IPS-20b (cell line): ENCODE data around the gene ARHGEF40.

Experiments
- H3K27ac ChIP-seq: one replicate; pipeline ENCODE4 v1.5.1; 2013; ENCODE audit warnings: low read length
- H3K27me3 ChIP-seq: 2 replicates; pipeline ENCODE4 v1.6.1; 2013; ENCODE audit warnings: mild to moderate bottlenecking, low read length, inconsistent platforms; ENCODE audit not compliant: insufficient read depth
- H3K36me3 ChIP-seq: 2 replicates; pipeline ENCODE4 v1.6.1; 2013; ENCODE audit warnings: low read depth, mild to moderate bottlenecking, inconsistent platforms, low read length, moderate library complexity; ENCODE audit not compliant: insufficient read depth
- H3K4me1 ChIP-seq: 2 replicates; pipeline ENCODE4 v1.6.1; 2013; ENCODE audit warnings: mild to moderate bottlenecking, control low read depth, inconsistent platforms, low read length, moderate library complexity; ENCODE audit not compliant: insufficient read depth
- H3K4me3 ChIP-seq: 2 replicates; pipeline ENCODE4 v1.5.1; 2013; ENCODE audit warnings: mild to moderate bottlenecking, low read length, inconsistent platforms
- H3K9ac ChIP-seq: 2 replicates; pipeline ENCODE4 v1.6.1; 2013; ENCODE audit warnings: low read depth, mild to moderate bottlenecking, inconsistent platforms, low read length, moderate library complexity
- H3K9me3 ChIP-seq: 2 replicates; pipeline ENCODE4 v1.6.1; 2013; ENCODE audit warnings: mild to moderate bottlenecking, low read depth, low read length, inconsistent platforms; ENCODE audit not compliant: insufficient read depth

Gene ARHGEF40

DNA sequence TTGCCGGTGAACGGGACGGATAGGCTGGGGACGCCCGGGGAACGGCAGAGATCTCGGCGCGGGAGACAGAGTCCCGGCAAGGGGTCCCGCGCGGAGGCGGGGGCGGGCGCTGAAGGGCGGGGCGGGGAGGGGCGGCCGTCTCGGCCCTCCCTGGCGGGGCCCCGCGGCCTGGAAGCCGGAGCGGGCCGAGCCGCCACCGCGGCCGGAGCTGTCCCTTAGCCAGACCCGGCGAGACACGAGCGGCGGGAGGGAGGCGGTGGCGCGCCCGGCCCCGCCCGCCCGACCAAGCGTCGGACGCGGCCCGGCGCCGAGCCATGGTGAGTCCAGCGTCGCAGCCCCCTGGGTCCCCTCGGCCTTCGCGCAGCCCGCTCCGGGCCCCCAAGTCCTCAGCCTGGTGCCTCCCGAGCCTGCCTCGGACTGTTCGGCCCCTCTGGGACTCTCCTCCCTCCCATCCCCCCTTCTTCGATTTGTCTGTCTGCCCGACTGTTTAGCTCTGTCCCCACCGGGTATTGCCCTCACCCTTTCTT lies at the start of gene ARHGEF40:
Gene ARHGEF40 (plus strand): TSS at position 222 of the 527 bp plus-strand sequence. CDS start 93 bp downstream, at position 315.
- Histone ChIP-seq H3K4me3 (peak within 1 kb of the TSS; percentile 94), H3K27ac (peak within 1 kb of the TSS; percentile 80), H3K9ac (peak within 1 kb of the TSS; percentile 94), H3K27me3 (peaks cover 21% of the 10 kb centered on the region), H3K4me1 (peaks cover 8% of the 10 kb centered on the region), H3K9me3 (no peaks in the 10 kb centered on the region), H3K36me3 (peaks cover 29% of the 10 kb centered on the region)

DNA sequence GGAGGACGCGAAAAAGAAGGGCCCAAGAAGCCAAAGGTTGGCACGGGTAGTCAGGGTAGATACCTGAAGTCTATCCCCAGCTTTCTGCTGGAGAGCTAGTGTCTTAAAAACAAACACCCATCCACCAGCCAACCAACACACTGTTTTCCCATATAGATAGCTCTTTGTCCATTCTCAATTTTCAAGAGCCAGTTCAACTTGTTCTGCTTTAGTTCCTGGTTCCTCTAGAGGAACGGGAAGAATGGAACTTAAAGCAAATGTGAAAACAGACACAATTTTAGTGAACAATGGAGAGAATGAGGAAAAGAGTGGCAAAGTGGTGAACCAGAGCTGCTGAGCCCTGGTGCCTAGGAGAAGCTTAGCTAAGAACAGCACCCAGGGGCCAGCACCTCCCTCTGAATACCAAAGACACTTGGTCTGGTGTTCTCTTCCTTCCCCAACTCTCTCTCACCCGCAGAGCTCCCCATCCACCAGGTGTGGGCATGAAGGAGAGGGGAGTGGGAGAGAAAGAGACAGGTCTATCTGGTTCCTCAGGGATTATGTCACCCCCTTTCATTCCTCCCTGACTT lies 49.0 kb upstream of the ARHGEF40 start:
- no peak overlapping the region for H3K9ac ChIP-seq
- H3K36me3 ChIP-seq: peaks cover 5% of the 10 kb centered on the region; the same call in 1 of the 2 replicates
- peaks cover 32% of the 10 kb centered on the region for H3K27me3 ChIP-seq
- peaks cover 11% of the 10 kb centered on the region; the same call in 1 of the 2 replicates for H3K4me1 ChIP-seq
- H3K4me3 ChIP-seq: no peak overlapping the region
- H3K27ac ChIP-seq: no peak overlapping the region
- no peaks in the 10 kb centered on the region for H3K9me3 ChIP-seq

DNA sequence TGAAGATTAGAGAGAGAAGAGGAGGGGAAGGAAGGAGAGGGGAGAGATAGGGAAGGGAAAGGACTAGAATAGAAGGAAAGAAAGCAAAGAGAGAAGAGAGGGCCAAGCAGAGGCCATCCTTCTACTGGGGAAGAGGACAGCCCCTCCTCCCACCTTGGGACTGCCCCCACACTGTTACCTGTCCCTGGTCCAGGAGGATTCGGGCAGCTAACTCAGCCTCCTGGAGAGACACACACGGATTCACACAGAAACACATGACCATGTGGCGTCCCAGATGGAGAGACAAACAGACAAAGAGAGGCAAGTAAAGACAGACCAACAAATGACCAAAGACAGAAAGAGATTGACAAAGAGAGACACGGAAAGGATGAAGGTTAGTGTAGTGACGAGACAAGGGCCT lies 47.4 kb upstream of the ARHGEF40 start:
- peaks cover 42% of the 10 kb centered on the region for H3K27me3 ChIP-seq
- no peak overlapping the region for H3K4me3 ChIP-seq
- H3K36me3 ChIP-seq: peaks cover 5% of the 10 kb centered on the region; the same call in 1 of the 2 replicates
- H3K27ac ChIP-seq: no peak overlapping the region
- H3K9me3 ChIP-seq: no peaks in the 10 kb centered on the region
- peaks cover 18% of the 10 kb centered on the region; the same call in 1 of the 2 replicates for H3K4me1 ChIP-seq
- no peak overlapping the region for H3K9ac ChIP-seq

DNA sequence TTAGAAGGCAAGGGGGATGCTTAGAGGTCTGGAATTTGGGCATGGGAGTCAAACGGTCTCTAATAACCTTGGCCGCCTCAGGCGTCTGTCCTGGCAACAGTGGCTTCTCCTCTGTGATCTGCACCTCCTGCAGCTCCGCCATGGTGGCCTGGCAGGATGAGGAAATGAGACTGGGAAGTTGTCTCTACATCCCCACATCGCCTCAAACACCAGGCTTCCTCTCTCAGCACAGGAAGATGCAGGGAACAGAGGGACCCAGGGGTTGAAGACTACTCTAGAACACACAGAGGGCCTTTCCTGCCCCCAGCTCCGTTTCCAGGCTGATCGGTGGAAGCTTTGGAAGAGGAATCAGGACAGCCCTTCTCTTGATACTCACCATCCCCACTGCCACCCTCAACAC lies 46.9 kb upstream of the ARHGEF40 start:
- Histone ChIP-seq H3K36me3 (peaks cover 5% of the 10 kb centered on the region; the same call in 1 of the 2 replicates), H3K4me1 (peaks cover 18% of the 10 kb centered on the region; the same call in 1 of the 2 replicates), H3K4me3 (no peak overlapping the region), H3K9ac (no peak overlapping the region), H3K27me3 (peaks cover 42% of the 10 kb centered on the region), H3K9me3 (no peaks in the 10 kb centered on the region), H3K27ac (no peak overlapping the region)

DNA sequence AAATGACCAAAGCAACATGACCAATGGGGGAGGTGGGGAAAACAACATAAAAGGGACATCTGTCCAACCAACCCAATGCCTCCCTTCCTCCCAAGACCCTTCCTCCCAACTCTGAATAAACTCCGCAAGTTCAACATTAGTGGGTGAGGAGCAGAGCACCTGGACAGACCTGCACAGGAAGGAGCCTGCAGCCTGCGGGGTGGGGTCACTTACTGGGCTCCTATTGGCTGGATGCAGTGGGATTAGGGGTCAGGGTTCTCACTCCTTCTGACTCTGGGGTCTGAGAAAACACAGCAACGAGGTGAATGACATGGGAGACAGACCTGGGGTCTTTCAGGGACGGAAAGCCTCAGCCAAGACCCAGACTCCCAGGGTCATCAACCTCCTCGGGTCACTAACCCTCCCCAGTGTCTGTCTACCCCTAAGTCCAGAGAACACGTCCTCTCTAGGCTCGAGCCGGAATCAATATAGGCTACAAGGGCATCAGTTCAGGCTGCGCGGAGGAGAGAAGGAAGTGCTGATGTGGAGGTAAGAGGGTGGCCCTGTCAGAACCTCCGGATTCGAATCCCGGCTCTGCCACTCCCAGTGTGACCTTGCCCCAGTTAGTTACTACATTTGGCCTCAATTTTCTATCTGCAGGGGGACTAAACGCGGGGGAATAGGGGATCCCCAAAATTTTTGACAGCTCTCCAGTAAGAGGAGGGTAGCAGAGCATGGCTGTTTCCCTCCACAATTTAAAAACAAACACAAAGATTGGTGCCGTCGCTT lies 46.1 kb upstream of the ARHGEF40 start:
- H3K27ac ChIP-seq: no peak overlapping the region
- H3K36me3 ChIP-seq: peaks cover 5% of the 10 kb centered on the region; the same call in 1 of the 2 replicates
- H3K27me3 ChIP-seq: peaks cover 42% of the 10 kb centered on the region
- H3K9me3 ChIP-seq: no peaks in the 10 kb centered on the region
- peak overlapping the region; percentile 77; the same call in 1 of the 2 replicates for H3K9ac ChIP-seq
- peaks cover 18% of the 10 kb centered on the region; the same call in 1 of the 2 replicates for H3K4me1 ChIP-seq
- peak overlapping the region; percentile 88 for H3K4me3 ChIP-seq

DNA sequence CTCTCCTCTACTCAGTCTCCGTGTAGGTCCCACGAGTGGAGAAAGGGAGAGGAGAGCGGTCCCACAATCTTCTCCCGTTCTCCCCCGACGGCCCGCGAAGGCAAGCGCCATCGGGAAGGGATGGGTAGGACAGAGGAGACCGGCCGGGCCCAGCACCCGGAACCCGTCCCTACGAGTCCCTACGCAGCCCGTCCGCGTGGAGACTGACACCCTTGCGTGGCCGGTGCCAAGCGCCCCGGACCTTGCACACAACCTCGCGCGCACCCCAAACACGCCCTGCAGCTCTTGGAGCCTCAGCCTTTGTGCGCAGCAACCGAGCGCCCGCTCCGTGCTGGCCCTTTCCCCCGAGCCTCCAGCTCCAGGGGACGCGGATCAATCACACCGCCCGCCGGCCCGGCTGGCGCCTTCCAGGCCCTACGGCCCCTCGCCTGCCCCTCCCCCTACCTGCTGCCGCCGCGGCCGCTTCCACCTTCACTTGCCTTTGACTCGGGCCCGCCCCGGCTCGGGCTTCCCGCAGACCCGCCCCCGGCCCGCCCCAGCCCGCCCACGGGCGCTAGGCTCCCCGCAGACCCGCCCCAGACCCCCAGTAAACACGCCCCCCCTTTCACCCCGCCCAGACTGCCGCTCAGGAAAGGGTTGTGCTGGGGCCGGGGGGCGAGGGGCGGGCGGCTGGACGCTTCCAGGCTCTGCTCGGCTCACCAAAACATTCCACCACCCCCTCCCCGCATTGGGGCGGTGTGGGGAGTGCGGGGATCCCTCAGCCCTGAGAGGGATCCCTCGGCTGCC lies 45.3 kb upstream of the ARHGEF40 start, which contains the start of gene NDRG2:
Gene NDRG2 (minus strand): TSS at position 477 of the 786 bp plus-strand sequence. CDS start 1,746 bp downstream, outside the sequence.
- Histone ChIP-seq H3K4me3 (peak within 1 kb of the TSS; percentile 88), H3K27ac (no peak within 1 kb of the TSS)

DNA sequence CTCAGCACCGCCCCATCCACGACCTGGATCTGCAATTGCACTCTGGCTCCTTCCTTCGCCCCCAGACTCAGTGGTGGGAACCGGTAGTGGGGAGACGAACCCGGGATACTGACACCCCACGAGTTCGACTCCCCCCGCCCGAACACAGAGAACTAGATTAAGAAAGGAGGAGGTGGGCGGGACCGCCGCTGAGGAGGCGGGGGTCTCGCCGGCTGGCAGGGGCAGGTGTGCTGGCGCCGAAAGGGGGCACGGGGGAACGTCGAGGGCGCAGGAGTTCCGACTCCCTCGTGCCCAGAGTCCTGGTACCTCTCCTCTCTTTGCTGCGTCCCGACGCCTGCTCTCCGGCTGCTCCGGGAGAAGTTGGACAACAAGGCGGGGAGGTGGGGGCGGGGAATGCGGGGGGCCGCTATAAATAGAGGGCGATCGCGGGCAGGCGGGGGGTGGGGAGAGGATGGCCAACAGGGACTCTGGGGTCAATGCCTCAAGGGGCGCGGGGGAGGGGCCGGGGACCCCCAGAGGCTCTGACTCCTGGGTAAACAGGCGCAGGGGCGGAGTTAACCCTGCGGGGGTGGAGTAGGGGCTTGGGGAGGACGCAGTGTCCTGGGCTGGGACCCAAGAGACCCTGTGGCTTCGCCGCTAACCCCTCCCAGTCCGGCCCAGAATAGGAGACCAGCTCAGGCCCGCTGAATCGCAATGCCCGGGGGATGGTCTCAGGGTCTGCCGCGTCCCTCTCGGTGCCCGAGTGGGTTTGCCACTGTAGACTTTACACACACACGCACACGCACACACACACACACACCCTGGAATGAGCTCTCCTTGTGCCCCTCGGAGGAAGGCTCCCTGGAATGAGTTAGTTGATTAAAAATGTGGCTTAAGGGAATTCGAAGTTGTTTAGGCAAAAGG lies 44.5 kb upstream of the ARHGEF40 start:
- Histone ChIP-seq H3K9me3 (no peaks in the 10 kb centered on the region), H3K27me3 (peaks cover 42% of the 10 kb centered on the region), H3K4me1 (peaks cover 18% of the 10 kb centered on the region; the same call in 1 of the 2 replicates), H3K27ac (no peak overlapping the region), H3K36me3 (0 out of 2 replicates have a peak, but pooled peaks cover 2% of the 10 kb centered on the region), H3K9ac (peak overlapping the region; percentile 76; the same call in 1 of the 2 replicates), H3K4me3 (peak overlapping the region; percentile 86)

More for the DNA sequence above, 45.3 kb upstream of the ARHGEF40 start, which contains the start of gene NDRG2:
- Histone ChIP-seq H3K4me1 (peaks cover 18% of the 10 kb centered on the region; the same call in 1 of the 2 replicates), H3K27me3 (peaks cover 42% of the 10 kb centered on the region), H3K9ac (peak within 1 kb of the TSS; percentile 77; the same call in 1 of the 2 replicates), H3K36me3 (0 out of 2 replicates have a peak, but pooled peaks cover 5% of the 10 kb centered on the region), H3K9me3 (no peaks in the 10 kb centered on the region)

DNA sequence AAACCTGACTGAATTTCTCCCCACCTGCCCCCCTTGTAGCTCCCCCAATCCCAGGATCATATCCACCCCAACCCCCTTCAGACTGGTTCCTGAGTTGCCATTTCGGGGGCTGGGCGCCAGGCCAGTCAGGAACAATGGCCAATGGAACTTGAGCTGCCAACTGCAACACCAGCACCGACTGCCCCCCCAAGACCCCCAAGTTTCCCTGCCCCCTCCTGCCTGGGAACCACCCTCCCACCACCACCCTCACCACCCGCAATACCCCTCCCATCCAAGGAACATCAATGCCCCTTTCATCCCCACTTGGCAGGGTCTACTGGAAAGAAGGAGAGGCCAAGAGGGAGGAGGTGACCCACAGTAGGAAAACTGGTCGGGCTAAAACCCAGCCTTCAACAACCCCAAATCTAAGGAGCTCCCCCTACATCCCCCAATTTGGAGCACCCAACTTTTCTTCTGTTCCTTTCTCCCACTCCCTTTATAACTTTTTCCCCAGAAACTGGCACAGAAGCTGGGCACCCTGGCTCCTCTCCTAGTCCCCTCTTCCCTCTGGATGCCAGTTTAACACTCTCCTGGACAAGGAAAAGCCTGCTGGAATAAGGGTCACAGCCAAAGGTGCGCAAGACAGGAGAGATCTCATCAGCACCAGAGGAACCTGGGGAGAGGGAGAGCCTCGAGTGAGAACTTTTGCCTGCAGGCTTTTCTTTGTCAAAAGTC lies 43.7 kb upstream of the ARHGEF40 start:
- no peak overlapping the region for H3K27ac ChIP-seq
- peaks cover 18% of the 10 kb centered on the region; the same call in 1 of the 2 replicates for H3K4me1 ChIP-seq
- H3K27me3 ChIP-seq: peaks cover 46% of the 10 kb centered on the region
- peak overlapping the region; percentile 76; the same call in 1 of the 2 replicates for H3K9ac ChIP-seq
- H3K9me3 ChIP-seq: no peaks in the 10 kb centered on the region
- H3K36me3 ChIP-seq: no peaks in the 10 kb centered on the region
- H3K4me3 ChIP-seq: peak overlapping the region; percentile 86

DNA sequence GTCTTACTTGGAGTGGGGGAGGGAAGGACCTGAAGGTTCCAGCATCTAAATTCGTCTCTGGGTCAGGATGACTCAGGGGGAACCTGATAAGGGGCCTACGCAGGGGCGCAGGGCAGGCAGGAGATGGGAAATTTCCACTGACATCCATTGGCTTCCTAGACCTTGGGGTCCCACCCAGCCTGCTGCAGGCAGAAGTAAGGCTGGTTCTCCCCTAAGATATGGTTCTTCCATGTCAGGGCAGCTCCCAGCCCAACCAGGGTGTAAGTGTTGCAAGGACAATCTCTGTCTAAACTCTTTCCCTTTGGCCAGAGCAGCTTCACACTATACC lies 43.2 kb upstream of the ARHGEF40 start:
- Histone ChIP-seq H3K9me3 (no peaks in the 10 kb centered on the region), H3K27me3 (peaks cover 47% of the 10 kb centered on the region), H3K27ac (no peak overlapping the region), H3K4me3 (peak overlapping the region; percentile 86; the same call in 1 of the 2 replicates), H3K9ac (no peak overlapping the region), H3K36me3 (no peaks in the 10 kb centered on the region), H3K4me1 (peaks cover 18% of the 10 kb centered on the region; the same call in 1 of the 2 replicates)

DNA sequence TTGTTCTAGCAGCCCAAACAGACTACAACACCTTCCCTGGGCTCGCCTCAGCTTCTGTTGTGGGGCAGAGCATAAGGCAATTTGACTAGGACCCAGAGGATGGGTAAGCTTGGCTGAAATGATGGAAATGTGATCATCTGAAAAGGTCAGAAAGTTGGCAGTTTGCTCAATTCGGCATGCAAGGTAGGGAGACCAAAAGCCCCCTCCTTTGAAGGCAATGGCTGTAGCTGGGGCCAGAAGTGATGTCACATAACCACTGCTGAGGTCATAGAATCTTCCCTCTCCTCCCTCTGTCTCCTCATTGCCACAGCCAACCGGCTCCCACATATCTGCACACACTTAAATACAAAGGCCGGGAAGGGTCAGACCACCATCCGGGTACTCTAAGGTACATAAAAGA lies 40.2 kb upstream of the ARHGEF40 start, which contains the start of gene TPPP2:
Gene TPPP2 (plus strand): TSS at position 301 of the 400 bp plus-strand sequence. CDS start 365 bp downstream, outside the sequence.
- no peaks in the 10 kb centered on the region for H3K9me3 ChIP-seq
- H3K36me3 ChIP-seq: no peaks in the 10 kb centered on the region
- H3K4me3 ChIP-seq: no peak within 1 kb of the TSS
- H3K9ac ChIP-seq: no peak within 1 kb of the TSS
- peaks cover 21% of the 10 kb centered on the region for H3K27me3 ChIP-seq
- H3K27ac ChIP-seq: no peak within 1 kb of the TSS
- peaks cover 9% of the 10 kb centered on the region; the same call in 1 of the 2 replicates for H3K4me1 ChIP-seq
